CD4-positive, alpha-beta T cell (primary cell): Measurements from ENCODE around the gene TBC1D22B. TPM values are rescaled to one million over a fixed set of nuclear protein-coding genes. Genes with fewer than 3 reads are reported as not detected.

Source experiments
- ATAC-seq: fragments of 200-7000 bp; cut with Tn5 transposase; one replicate; pipeline ENCODE4 v1.10.0; 2022; ENCODE audit warnings: mild to moderate bottlenecking; ENCODE audit not compliant: poor library complexity
- CTCF ChIA-PET: fragments of 350-600 bp; sonication (Branson Sonifier 250); formaldehyde crosslinking; loops from one replicate; lab custom pipeline; 2021; ENCODE audit warnings: antibody characterized with exemption, inconsistent platforms; lab: Charles Lee
- POLR2A ChIA-PET: fragments of 350-600 bp; sonication (Branson Sonifier 250); formaldehyde crosslinking; loops from one replicate; lab custom pipeline; 2021; ENCODE audit warnings: antibody characterized with exemption, inconsistent platforms; lab: Charles Lee
- DNase-seq, 14 experiments: peaks; one replicate each; pipeline ENCODE4 v3.0.0-alpha.2; 2013 to 2020; ENCODE audit warnings: mixed read lengths in 2 of 14
- H3K27ac ChIP-seq, 2 donors: one replicate each; pipeline versions ENCODE4 v1.5.1 to v1.7.0; 2013; ENCODE audit warnings: low read length in 2 of 2, low read depth in 1 of 2, mild to moderate bottlenecking in 1 of 2
- H3K27me3 ChIP-seq, 2 experiments: 1 replicate in 1 of 2; 2 replicates in 1 of 2; pipeline versions ENCODE4 v1.6.1 to v1.7.0; 2013; ENCODE audit warnings: low read length in 2 of 2, control low read depth in 1 of 2, mild to moderate bottlenecking in 1 of 2, moderate library complexity in 1 of 2; ENCODE audit not compliant: insufficient read depth in 2 of 2, control insufficient read depth in 1 of 2
- H3K36me3 ChIP-seq: one replicate; pipeline ENCODE4 v1.6.1; 2013; ENCODE audit warnings: low read length, control low read depth; ENCODE audit not compliant: insufficient read depth
- H3K4me1 ChIP-seq: one replicate; pipeline ENCODE4 v1.6.1; 2013; ENCODE audit warnings: low read length, control low read depth; ENCODE audit not compliant: insufficient read depth
- H3K4me3 ChIP-seq: one replicate; pipeline ENCODE4 v1.5.1; 2013; ENCODE audit warnings: mild to moderate bottlenecking, low read length, moderate library complexity
- H3K9me3 ChIP-seq, 2 experiments: 1 replicate in 1 of 2; 2 replicates in 1 of 2; pipeline versions ENCODE4 v1.6.1 to v1.7.0; 2013; ENCODE audit warnings: low read length in 2 of 2, mild to moderate bottlenecking in 2 of 2, control low read depth in 1 of 2, moderate library complexity in 1 of 2; ENCODE audit not compliant: control insufficient read depth in 1 of 2, insufficient read depth in 1 of 2
- H3K27ac Mint-ChIP-seq: one replicate; pipeline ENCODE4 v1.8.0; 2020; ENCODE audit warnings: mixed read lengths
- H3K27me3 Mint-ChIP-seq: one replicate; pipeline ENCODE4 v1.8.0; 2021; ENCODE audit warnings: mixed read lengths
- H3K36me3 Mint-ChIP-seq: one replicate; pipeline ENCODE4 v1.8.0; 2021; ENCODE audit warnings: low read depth, mixed read lengths
- H3K4me1 Mint-ChIP-seq: one replicate; pipeline ENCODE4 v1.8.0; 2021; ENCODE audit warnings: low read depth, mixed read lengths
- H3K4me3 Mint-ChIP-seq: one replicate; pipeline ENCODE4 v1.8.0; 2020; ENCODE audit warnings: mild to moderate bottlenecking, mixed read lengths
- H3K9me3 Mint-ChIP-seq: one replicate; pipeline ENCODE4 v1.8.0; 2020; ENCODE audit warnings: mixed read lengths
- intact Hi-C, 2 experiments: fragments of 100-400 bp; cut with DNase I in 1 of 2; cut with micrococcal nuclease in 1 of 2; formaldehyde crosslinking; loops; one replicate each; pipeline versions ENCODE4 v1.15.1 to v1.9.0; 2023 to 2025; cut with DNase I, micrococcal nuclease
- total RNA-seq, 174 experiments: library from RNA in 2 of 174; stranded (reverse) in 2 of 174; gene quantifications; one replicate each; pipeline ENCODE4 v1.2.3 and lab custom pipeline; 2021 to 2026
- TF ChIP-seq, protein P1 (sequence below): fragments of 200-600 bp; IDR thresholded peaks from one replicate; pipeline ENCODE4 v1.8.0; 2022; ENCODE audit warnings: antibody characterized with exemption, mild to moderate bottlenecking

TBC1D22B gene
- total RNA-seq, 2 experiments from 2014 or later, result 5.9 to 6.6 TPM

DNA sequence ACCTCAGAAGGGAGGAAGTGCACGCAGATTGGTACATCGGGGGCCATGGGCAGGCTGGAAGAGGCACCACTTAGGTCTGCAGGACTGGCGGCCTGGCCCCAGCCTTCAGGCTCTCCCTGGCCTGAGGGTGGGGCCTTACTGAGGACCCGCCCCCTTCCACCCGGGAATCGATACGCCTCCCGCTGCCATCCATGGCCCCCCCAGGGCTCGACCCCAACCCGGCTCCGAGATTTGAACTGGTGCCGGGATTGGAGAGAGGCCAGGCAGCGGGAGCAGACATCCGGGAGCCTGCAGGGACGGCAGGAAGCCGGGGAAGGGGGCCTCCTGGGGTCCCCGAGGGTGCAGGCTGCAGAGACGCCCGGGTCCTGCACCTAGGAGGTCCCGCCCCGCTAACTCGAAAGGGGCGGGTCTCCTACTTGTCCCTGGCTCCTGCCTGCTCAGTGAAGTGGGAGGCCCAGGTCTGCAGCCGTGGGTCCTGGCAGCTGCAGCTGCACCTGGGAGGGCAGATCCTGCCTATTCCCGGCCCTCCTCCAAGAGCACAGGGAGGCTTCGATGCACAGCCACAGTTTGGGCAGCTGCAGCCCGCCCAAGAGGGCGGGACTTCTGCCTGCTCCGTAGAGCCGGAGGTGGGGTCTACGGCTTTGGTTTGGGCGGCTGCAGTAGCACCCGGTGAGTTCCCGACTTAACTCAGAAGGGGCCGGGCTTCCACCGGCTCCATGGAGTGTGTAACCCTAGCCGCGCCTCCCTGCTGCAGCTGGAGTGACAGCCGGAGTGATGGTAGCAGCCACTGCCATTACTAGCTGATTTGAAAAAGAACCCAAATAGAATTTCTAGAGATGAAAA, 35.2 kb upstream of the TBC1D22B start:
- Histone ChIP-seq H3K4me3 (peak overlapping the region; percentile 85), H3K9me3 (no peaks in the 10 kb centered on the region), H3K27ac (no peak overlapping the region), H3K36me3 (no peaks in the 10 kb centered on the region), H3K4me1 (peaks cover 13% of the 10 kb centered on the region), H3K27me3 (no peaks in the 10 kb centered on the region)
- ATAC-seq (peak; percentile 95), DNase-seq (peak; percentile 40 to 87 (median 60))
- H3K4me1 Mint-ChIP-seq, result peaks cover 14% of the 10 kb centered on the region
- H3K27me3 Mint-ChIP-seq, result no peaks in the 10 kb centered on the region
- POLR2A ChIA-PET, result interaction anchor here (0.8 to 1.6 kb wide), 5 partner anchors 18 to 202 kb away, joined by 3 to 5 read pairs (median 3); partner anchors contain the start of genes TBC1D22B and TMEM217
- TF ChIP-seq, protein P1, sequence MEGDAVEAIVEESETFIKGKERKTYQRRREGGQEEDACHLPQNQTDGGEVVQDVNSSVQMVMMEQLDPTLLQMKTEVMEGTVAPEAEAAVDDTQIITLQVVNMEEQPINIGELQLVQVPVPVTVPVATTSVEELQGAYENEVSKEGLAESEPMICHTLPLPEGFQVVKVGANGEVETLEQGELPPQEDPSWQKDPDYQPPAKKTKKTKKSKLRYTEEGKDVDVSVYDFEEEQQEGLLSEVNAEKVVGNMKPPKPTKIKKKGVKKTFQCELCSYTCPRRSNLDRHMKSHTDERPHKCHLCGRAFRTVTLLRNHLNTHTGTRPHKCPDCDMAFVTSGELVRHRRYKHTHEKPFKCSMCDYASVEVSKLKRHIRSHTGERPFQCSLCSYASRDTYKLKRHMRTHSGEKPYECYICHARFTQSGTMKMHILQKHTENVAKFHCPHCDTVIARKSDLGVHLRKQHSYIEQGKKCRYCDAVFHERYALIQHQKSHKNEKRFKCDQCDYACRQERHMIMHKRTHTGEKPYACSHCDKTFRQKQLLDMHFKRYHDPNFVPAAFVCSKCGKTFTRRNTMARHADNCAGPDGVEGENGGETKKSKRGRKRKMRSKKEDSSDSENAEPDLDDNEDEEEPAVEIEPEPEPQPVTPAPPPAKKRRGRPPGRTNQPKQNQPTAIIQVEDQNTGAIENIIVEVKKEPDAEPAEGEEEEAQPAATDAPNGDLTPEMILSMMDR, result no peak
- H3K36me3 Mint-ChIP-seq, result no peaks in the 10 kb centered on the region
- H3K9me3 Mint-ChIP-seq, result no peaks in the 10 kb centered on the region
- peak overlapping the region; percentile 90 for H3K4me3 Mint-ChIP-seq
- no peak overlapping the region for H3K27ac Mint-ChIP-seq
- intact Hi-C loops, result loop anchor here in 1 of 2 experiments (5.0 kb wide), 1 partner anchor 35 kb away; the partner anchor contains the start of genes TBC1D22B and TMEM217
- CTCF ChIA-PET, result interaction anchor here (0.7 to 2.6 kb wide), 4 partner anchors 12 to 204 kb away, joined by 3 to 13 read pairs (median 3); no protein-coding TSS in a partner anchor

DNA sequence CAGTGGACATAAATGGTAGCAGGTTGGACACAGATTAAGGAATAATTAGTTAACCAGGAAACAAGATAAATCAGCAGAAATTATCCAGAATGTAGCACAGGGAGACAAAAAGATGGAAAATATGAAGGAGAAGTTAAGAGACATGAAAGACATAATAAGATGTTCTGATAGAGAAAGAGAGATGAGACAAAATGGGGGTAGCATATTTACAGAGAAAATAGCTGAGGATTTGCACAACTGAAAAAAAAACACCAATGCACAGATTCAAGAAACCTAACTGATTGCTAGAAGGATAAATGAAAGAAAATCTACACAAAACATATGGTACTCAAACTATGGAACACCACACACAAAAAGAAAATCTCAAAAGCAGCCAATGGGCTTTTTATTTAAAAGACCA, 34.6 kb upstream of the TBC1D22B start:
- intact Hi-C loops, result loop anchor here in 1 of 2 experiments (5.0 kb wide), 1 partner anchor 34 kb away; the partner anchor contains the start of genes TBC1D22B and TMEM217

More for the DNA sequence above, 34.6 kb upstream of the TBC1D22B start:
- no peaks in the 10 kb centered on the region for H3K36me3 Mint-ChIP-seq
- H3K27me3 Mint-ChIP-seq, result no peaks in the 10 kb centered on the region
- no peak overlapping the region for H3K27ac Mint-ChIP-seq
- no peaks in the 10 kb centered on the region for H3K9me3 Mint-ChIP-seq
- H3K27me3 ChIP-seq, result no peaks in the 10 kb centered on the region
- H3K4me1 Mint-ChIP-seq, result peaks cover 14% of the 10 kb centered on the region
- ChIA-PET POLR2A (interaction anchor here (0.9 to 1.6 kb wide), 3 partner anchors 35 to 202 kb away, joined by 3 to 5 read pairs (median 4); partner anchors contain the start of genes TBC1D22B and TMEM217), CTCF (interaction anchor here (0.7 to 2.6 kb wide), 5 partner anchors 13 to 204 kb away, joined by 3 to 13 read pairs (median 3); no protein-coding TSS in a partner anchor)
- ATAC-seq (no peak), DNase-seq (no peak)
- H3K4me3 ChIP-seq, result peak overlapping the region; percentile 85
- H3K9me3 ChIP-seq, result no peaks in the 10 kb centered on the region
- H3K36me3 ChIP-seq, result no peaks in the 10 kb centered on the region
- peaks cover 13% of the 10 kb centered on the region for H3K4me1 ChIP-seq
- H3K27ac ChIP-seq, result no peak overlapping the region
- TF ChIP-seq, protein P1, result no peak
- H3K4me3 Mint-ChIP-seq, result peak overlapping the region; percentile 90
